ENCODE measurements around the gene ASCL5.
"Not testable (repeated sequence)": the region's sequence is repeated elsewhere in the genome, so short reads cannot be mapped to it uniquely, and the experiment has no call there.

The ASCL5 gene

DNA sequence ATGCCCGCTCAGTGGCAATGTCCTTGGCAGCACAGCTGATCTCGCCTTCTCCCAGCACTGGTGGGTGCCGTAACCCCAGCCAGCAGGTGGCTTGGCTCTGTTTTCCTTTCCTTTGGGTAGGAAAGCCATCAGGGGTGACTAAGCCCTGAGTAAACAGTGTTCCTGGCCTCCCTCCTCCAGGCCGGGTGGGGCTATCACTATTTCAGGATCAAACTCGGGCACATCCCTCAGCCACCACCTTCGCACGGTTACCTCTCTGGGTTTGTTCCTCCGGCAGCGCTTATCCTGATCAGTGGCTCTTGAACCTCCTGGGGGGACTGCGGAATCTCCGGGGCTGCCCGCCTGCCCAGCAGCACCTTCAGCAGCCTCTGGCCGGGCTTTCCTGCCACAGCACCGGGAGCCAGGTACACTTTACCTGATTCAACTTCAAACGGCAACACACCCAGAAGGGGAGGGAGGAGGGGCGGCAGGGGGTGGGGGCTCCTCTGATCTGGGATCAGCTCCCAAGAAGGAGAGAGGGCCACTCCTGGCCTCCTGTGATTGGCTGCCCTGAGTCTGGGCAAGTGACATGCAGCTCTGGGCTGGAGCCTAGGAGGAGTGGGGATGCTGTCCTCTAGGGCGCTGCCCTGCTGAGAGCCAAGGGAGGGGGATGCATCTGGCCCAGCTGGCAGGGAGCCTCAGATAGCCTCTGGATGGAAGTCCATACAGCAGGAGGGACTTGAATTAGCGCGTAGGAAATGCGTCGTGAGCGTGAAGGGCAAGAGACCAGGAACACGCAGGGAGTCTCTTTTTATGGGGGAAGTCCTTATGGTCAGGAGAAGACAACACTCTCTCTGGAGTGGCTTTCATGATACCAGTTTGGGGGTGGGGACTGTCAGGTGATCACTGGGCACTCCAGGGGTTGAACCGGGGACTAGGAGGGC lies at the start of gene ASCL5:
TSS of gene ASCL5 (minus strand) at position 353 of the 923 bp plus-strand sequence. CDS start 11,812 bp downstream, outside the sequence.
- DNase-seq: peak; percentile 75

GRCh38 chr1:201175820-201176500 lies 49.0 kb upstream of the ASCL5 start:
- DNase-seq: no peak

DNA sequence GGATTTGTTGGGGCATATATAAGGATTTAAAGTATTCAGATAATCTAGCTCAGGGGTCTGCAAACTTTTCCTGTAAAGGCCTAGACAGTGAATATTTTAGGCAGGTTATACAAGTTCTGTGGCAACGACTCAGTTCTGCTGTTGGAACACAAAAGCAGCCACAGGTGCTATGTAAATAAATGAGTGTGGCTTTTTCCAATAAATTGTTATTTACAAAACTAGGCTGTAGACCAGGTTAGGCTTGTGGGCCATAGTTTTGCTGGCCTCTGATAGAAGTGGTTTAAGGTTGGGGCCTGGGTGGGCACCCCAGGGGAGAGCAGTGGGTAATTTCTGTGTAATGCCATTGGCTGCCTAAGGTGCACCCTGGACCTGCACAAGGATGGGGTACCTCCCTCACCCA lies 46.8 kb upstream of the ASCL5 start:
- no peak for DNase-seq

GRCh38 chr1:201172999-201173610 lies 46.1 kb upstream of the ASCL5 start:
- DNase-seq: no peak

DNA sequence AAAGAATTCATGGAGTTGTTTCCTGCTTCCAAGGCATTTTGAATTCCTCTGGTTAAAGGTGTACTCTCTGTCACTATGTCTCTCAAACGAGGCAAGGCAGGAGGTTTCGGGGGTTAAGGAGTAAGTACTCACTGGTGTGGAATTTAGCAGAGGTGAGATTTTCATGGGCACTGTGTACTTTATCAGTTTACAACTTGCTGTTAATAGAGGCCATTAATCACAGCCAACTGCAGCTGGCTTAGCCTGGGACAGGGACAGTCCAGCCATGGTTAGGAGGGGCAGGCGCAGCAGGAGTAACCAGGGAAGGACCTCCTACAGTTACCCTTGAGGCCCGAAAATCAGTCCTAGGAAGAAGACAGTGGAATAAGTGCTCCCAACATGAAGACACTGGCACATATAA lies 45.3 kb upstream of the ASCL5 start:
- no peak for DNase-seq

DNA sequence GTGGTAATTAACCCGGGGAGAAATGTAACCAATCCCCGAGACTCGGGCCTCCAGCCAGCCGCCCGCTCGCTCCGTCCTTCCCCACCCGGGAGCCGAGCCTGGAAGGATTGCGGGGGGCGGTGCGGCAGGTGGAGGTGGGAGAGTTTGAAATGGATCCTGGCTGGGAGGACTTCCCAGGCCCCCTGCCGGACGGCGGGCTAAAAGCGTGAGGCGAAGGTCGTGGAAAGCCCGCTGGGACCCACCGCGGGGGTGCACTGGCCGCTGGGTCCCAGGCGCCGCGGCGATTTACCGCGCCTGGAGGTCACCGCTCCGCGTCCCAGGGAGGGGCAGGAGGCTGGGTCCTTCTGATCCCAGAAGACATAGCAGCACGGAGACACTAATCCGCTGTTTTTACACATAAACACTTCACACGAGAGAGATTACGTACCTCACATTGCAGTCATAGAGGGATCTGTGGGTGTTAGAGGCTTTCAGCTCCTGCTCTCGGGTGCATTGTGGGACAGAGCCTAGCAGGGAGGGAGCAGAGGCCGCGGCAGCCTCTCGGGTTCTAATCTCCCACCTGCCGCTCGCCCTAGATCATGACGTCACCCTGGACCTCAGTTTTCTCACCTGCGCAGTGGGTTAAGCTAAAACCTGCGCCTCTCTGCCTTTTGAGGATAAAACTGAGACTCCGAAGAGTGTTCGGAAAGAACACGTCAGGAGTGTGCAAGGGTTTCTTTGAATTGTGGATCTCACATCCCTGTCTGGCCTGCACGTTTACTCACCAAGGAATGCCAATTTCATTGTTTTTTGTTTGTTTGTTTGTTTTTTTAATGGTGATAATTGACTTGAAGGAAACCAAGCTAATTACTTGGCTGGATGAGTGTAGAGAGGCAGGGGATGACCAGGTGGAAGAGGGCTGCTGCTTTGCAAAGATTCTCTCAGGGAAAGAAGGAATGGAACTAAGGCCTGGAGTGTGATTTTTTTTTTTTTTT lies 44.4 kb upstream of the ASCL5 start:
- DNase-seq: peak; percentile 75

DNA sequence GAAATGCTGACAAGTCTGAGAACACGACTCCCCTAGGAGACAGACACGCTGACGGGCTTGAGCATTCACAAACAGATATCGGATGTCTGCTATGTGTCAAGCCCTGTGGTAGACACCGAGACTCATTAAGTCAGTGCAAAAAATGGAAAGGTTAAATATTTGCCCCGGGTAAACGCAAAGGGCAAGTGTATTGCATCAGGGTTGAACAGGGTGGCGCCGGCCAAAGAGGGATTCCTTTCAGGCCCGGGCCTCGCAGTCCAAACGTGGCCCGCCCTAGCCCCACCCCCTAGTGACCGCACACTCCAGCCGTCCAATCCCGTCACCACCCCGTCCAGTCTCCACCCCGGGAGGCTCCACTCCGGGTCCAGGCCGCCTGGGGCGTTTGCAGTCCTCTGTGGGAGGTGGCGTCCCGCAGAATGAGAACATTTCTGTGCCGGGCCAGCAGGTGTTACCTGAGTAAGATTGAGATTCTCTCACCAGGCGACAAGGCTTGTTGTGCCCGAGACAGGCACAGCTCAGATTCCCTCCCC lies 43.6 kb upstream of the ASCL5 start:
- peak; percentile 94 for DNase-seq

DNA sequence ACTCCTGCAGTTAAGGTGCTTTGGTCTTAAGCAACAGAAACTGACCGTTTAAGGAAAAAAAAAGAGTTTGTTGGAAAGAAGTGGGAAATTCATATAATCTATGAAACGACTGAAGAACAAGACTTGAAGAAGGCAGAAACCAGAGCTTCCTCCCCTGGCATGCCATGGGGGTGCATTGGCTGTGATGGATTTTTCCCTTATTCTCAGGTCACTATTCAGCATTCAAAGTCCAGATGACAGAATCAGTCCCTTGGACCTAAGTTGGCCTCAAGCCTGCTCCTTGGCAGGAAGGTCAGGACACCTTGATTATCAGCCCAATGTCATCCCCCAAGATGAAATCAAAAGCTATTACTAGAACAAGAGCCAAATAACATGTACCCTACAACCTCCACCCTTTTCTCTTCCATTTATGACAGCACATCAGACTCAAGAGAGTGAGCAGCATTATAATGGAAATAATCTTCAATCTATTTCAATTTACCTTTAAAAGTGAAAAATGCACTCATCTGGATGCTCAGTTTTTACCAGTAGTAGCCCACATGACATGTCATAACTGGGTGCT lies 43.1 kb upstream of the ASCL5 start:
- DNase-seq: no peak

GRCh38 chr1:201169203-201169602 lies 42.2 kb upstream of the ASCL5 start:
- no peak for DNase-seq

DNA sequence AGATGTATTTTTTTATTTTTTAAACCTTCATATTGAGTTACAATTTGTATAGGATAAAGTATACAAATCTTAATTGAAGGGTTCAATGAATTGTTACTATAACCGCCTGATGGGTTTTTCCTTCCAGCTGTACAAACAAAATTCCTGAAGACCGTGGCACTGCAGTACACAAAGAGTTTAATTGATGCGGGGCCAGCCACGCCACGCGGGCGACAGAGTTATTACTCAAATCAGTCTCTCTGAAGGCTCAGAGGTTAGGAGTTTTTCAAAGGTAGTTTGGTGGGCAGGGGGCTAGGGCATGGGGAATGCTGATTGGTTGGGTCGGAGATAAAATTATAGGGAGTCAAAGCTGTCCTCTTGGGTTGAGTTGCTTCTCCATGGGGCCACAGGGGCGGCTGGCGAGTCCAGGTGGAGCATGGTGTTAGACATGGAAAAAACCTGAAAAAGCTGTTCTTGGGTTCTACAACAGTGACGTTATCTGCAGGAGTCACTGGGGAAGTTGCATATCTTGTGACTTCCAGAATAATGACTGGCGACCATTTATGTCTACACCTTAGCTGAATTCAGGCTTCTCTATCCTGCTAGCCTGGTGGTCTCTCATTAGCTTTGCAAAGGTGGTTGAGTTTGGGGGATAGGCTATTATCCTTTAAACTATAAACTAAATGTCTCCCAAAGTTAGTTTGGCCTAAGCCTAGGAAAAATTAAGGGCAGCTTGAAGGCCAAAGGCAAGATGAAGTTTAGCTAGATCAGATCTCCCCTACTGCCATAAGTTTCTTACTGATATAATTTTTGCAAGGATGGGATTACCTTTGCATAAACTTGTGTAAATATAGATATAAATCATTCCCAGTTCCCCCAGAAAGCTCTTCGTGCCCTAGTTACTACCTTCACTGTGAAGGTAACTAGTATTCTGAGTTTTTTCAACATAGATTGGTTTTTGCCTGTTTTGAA lies 40.3 kb upstream of the ASCL5 start:
- peak; percentile 59 for DNase-seq

- DNase-seq: no peak
Measured at GRCh38 chr1:201164645-201165044, 37.7 kb upstream of the ASCL5 start.

DNA sequence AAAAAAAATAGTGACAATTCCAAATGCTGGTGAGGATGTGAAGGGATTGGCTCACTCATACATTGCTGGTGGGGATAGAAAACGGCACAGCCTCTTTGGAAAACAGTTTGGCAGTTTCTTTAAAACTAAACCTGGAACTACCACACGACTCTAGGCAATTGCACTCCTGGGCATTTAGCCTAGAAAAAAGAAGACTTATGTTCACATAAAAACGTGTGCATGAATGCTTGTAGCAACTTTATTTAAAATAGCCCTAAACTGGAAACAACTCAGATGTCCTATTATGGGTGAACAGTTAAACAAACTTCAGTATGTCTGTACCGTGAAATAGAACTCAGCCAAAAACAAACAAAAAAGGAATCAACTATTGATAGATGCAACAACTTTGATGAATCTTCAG lies 36.7 kb upstream of the ASCL5 start:
- DNase-seq: no peak

- not testable (repeated sequence) for DNase-seq
Measured at GRCh38 chr1:201163036-201163435, 36.1 kb upstream of the ASCL5 start.

GRCh38 chr1:201157949-201158348 lies 31.0 kb upstream of the ASCL5 start:
- no peak for DNase-seq

GRCh38 chr1:201156819-201157218 lies 29.8 kb upstream of the ASCL5 start:
- DNase-seq: no peak

DNA sequence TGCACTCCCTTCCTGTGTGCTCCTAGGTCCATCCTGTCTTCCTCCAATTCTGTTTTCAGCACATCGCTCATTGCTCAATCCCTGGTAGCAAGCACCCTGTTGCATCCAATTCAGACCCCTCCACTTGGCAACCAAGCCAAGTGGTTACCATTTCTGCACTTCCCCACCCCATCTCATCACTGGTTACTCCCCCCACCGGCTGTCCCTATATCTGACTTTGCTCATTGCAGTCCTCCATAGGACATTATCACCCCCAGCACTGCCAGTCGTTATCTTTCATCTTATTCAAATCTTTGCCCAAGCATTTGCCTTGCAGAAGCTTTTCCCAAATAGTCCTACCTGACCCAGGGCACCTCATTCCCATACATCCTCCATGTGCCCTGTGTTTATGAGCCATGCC lies 29.4 kb upstream of the ASCL5 start:
- no peak for DNase-seq

DNA sequence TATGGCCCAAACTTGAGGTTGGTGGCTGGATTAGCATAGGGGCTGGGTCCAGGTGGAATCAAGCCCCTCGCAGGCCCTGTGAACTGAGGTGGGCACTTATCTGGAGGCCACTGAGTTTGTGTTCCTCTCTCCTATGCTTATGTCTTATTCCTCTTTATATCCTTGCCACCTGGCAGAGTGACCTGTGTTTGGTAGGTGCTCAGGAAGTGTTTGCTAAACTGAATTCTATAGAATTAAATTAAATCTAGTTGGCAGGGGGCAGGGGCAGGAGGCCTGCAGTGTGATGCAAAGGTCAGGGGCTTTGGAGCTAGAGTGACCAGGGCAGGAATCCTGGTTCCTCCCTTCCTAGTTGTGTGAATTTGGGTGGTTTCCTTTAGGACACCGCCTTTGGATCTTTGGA lies 28.4 kb upstream of the ASCL5 start:
- DNase-seq: no peak

DNA sequence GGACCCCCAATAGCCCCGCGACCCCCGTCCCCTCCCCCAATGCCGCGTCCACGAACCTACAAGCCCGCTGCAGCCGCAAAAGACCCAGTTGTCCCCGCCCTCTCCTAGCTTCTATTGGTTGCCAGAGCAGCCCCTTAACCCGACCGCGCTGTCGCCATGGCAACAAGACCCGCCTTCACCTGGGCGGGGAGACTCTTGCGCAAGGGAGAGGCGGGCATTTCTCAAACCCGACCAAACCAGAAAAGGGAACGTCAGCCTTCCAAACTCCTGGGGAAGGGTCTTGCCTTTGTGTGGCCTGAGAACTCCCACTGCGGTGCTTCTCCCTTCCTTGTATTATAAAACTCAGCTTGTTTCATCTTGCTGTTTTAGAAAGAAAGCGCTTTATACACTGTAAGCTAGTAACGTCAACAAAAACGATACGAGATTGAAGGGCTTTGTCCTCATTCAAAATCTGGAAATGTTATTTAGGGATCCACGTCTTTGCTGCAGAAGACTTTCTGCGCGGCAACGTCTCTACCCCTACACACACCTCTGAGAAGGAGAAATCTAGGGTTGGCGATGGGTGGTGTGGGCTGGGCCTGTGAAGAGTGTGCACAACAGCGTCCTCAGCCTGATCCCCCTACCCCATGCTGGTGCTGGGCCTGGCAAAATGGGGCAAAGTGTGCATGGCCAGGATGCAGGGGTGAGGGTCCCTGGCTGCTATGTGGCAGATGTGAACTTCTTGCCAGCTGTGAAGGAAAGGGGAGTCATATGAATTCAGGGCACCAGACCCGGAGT lies 27.6 kb upstream of the ASCL5 start, which contains the start of gene TMEM9:
TSS of gene TMEM9 (minus strand) at position 86 of the 777 bp plus-strand sequence. CDS start 551 bp downstream, outside the sequence.
- DNase-seq: peak; percentile 97

All from NCI-H1092 treated with DMSO at 0.1 percent for 48 hours (cell line).